Right renal cortex interstitium (tissue), 3 donors: ENCODE data around the gene IL18BP. TPM values are rescaled to one million over a fixed set of nuclear protein-coding genes. Genes with fewer than 3 reads are reported as not detected.

Experiments
- DNase-seq, 3 donors: peaks; one replicate each; pipeline ENCODE4 v3.0.0-alpha.2; 2013; ENCODE audit warnings: low read depth in 3 of 3, low spot score in 2 of 3
- polyA plus RNA-seq, 3 donors: library from polyadenylated mRNA; unstranded; fragments of 120-200 nt; gene quantifications; one replicate each; pipeline ENCODE4 v1.2.1, GENCODE V29; 2013; ENCODE audit not compliant: insufficient read length in 3 of 3

IL18BP gene
- 1 to 10 TPM; 5.7 to 9.0 (median 6.2) TPM for polyA plus RNA-seq

- DNase-seq: no peak
Observed at GRCh38 chr11:71998649-71999310, at the start of gene IL18BP. Gene IL18BP (plus strand): TSS chr11:71998909. CDS start chr11:71999985, 1,076 bp downstream.

- DNase-seq: no peak
Observed at GRCh38 chr11:71949034-71949433, 49.7 kb upstream of the IL18BP start.

- DNase-seq: no peak
Observed at GRCh38 chr11:71951741-71952310, 46.9 kb upstream of the IL18BP start.

GRCh38 chr11:71955898-71956456 is 42.7 kb upstream of the IL18BP start:
- DNase-seq: no peak

GRCh38 chr11:71962428-71963038 is 36.2 kb upstream of the IL18BP start:
- DNase-seq: no peak

GRCh38 chr11:71963468-71963867 is 35.2 kb upstream of the IL18BP start:
- DNase-seq: no peak

DNA sequence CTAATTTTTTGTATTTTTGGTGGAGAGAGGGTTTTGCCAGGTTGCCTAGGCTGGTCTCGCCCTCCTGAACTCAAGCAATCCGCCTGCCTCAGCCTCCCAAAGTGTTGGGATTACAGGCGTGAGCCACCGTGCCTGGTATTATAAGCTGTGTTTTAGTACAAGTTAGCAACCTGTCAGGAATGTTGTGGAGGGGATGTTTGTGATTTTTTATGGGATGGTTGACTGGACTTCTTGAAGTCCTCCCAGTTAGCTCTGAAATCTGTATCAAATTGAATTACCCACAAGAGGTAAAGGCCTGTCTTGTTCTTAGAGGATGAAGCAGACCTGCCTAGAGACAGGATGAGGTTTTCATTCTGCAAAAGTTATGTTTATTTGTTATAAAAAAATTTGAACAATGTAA is 34.1 kb upstream of the IL18BP start:
- no peak for DNase-seq

GRCh38 chr11:71971680-71972079 is 27.0 kb upstream of the IL18BP start:
- DNase-seq: no peak

DNA sequence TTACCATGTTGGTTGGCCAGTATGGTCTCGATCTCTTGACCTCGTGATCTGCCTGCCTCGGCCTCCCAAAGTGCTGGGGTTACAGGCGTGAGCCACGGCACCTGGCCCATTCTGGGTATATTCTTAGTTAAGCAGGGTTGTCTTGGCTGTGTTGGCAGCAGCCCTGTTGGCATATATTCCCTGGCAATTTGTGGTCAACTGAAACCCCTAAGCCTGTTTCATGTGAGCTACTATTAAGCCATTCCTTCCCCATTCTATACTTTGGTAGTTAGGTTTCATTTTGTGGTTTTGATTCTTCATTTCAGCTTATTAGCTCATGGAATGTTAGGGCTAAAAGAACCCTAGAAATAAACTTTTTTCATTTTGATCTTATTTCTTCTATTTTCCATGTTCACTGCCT is 22.2 kb upstream of the IL18BP start:
- DNase-seq: no peak

- DNase-seq: no peak
Observed at GRCh38 chr11:71977090-71977489, 21.6 kb upstream of the IL18BP start.

DNA sequence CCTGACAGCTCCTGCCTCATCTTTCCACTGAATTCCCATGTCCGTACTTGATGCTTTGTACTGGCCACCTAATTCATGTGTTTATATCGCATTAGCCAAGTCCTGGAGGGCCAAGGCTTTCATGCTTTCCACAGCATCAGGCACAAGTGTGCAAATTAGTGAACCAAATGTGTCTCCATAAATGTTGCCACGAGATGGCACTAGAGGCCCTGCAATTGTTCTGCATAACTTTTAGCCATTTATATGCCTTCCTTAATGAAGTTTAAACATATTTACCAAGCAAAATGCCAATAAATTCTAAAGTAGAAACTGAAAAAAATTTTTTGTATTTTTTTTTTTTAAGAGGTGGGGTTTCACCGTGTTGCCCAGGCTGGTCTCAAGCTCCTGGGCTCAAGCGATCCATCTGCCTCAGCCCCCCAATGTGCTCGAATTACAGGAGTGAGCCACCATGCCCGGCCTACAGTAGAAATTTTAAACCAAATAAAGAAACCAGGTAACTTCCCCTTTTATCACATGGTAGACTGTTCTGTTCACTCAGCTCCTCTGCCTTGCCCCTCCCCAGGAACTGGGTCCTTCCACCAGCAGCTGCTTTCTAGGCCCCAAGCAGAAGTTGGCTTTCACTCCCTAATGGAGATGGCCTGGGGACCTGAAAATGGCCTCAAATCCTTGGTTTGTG is 20.8 kb upstream of the IL18BP start:
- DNase-seq: no peak

GRCh38 chr11:71979094-71979493 is 19.6 kb upstream of the IL18BP start:
- no peak for DNase-seq

DNA sequence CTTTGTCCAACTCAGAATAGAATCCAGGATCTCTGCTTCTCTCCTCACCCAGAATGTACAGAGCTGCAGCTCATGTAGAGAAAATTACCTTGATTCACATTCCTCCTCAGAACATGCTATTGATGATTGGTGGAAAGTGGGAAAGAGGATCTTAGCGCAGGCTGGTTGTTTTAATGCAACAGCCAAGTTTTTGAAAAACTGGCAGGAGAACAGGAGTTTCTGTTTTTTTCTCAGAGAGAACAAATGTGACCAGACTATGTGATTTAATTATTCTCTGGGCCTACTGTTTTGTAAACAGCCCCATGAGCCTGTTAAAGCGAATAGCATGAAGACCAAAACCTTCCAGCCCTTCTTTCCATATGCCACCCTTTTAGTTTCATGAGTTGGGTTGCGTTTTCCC is 19.1 kb upstream of the IL18BP start:
- no peak for DNase-seq

DNA sequence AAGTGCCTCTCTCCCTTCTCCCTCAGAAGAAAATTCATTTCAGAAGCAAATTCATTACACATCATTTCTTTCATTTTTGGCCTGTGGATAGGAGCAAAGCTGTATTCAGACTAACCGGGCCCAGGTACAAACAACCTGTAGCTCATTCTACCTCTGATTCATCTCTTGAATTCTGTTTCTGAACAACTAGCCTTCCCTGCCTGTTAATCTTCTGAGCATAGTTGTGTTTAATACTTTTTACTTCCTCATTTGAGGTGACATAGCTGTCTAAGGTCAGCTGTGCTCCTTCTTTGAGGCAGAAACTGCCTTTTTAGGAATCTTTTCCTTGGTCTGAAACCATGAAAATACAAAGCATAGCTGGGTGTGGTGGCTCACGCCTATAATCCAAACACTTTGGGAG is 12.6 kb upstream of the IL18BP start:
- no peak for DNase-seq

DNA sequence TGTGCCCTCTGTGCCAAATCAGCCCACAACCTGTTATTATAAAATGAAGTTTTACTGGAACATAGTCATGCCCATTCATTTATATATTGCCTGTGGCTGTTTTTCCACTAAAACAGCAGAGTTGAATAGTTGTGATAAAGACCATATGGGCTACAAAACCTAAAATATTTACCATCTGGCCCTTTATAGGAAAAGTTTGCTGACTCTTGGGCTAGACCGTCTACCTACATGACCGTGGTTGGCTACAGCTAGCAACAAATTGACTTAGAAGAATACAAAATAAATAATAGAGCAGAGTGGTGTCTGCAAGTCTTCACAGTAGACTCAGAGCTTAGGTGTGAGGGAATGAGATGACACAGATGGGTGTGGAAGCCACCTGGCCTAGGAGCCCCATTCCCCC is 11.2 kb upstream of the IL18BP start:
- DNase-seq: no peak

- no peak for DNase-seq
Observed at GRCh38 chr11:71988050-71988449, 10.7 kb upstream of the IL18BP start.

GRCh38 chr11:71990701-71991100 is 8.0 kb upstream of the IL18BP start:
- DNase-seq: no peak

GRCh38 chr11:71991494-71991893 is 7.2 kb upstream of the IL18BP start:
- no peak for DNase-seq

DNA sequence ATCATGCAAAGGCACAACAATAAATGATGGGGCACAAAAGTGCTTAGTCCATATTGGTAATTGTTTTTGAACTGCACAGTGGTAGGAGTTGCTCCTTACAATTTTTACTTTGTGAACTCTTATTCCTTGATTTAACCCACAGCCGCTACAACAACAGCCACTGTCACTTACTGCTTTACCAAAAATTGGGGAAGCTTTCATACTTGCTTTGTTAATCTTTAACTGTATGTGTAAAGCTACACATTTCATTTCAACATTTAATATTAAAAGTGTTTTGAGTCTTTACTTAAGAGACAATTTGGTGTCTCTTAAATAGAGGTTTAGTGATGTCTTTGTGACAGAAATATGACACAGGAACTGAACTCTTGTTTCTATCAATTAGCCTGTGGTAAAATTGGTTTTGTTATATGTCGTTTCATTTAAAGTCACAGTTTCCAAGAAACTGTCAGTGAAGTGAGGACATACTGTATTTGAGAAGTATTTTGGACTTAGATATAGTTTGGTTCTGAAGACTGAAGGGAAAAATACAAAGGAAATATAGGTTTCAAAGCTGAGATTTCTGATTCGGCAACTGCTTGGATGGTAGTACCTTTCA is 6.5 kb upstream of the IL18BP start:
- DNase-seq: no peak

- no peak for DNase-seq
Observed at GRCh38 chr11:71994786-71995185, 3.9 kb upstream of the IL18BP start.

DNA sequence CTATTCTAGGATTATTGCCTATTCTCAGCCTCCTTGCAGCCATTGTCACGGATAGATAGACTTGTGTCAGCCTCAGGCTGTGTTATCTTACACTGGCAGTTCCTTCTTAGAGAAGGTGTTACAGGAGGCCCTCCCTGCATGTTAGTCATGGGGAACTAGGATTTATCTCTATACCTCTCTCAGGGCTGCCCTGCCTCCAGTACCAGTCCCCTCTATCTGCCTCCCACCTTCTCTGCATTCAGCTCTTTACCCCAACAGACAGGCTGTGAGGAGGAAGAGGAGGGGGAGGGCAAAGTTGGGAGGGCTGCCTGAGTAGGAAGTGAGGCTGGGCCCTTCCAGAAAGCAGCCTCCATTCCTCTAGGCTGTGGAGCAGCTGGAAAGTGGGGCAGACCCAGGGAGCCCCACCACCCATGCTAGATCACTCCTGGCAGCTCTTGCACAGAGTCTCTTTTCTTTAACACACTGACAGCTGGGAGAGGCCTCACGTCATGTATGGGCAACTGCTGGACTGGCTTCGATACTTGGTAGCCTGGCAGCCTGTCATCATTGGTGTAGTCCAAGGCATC is 2.9 kb upstream of the IL18BP start:
- no peak for DNase-seq
